Spinal cord (tissue), 10 donors: Measurements from ENCODE around the gene CCT7. TPM values are rescaled to one million over a fixed set of nuclear protein-coding genes. Genes with fewer than 3 reads are reported as not detected.
"Not testable (repeated sequence)": the region's sequence is repeated elsewhere in the genome, so short reads cannot be mapped to it uniquely, and the experiment has no call there.

Experiments used
- DNase-seq, 6 donors: peaks; one replicate each; pipeline versions ENCODE4 v3.0.0 to v3.0.0-alpha.2; 2013 to 2015; ENCODE audit warnings: low spot score in 6 of 6, low read depth in 4 of 6
- H3K27ac ChIP-seq: one replicate; pipeline ENCODE4 v1.5.1; 2013; ENCODE audit warnings: low read depth, low read length, control low read depth
- H3K27me3 ChIP-seq: one replicate; pipeline ENCODE4 v1.6.1; 2013; ENCODE audit warnings: low read length; ENCODE audit not compliant: control insufficient read depth, insufficient read depth
- H3K36me3 ChIP-seq: one replicate; pipeline ENCODE4 v1.6.1; 2013; ENCODE audit warnings: low read length; ENCODE audit not compliant: control insufficient read depth, insufficient read depth
- H3K4me1 ChIP-seq: one replicate; pipeline ENCODE4 v1.6.1; 2013; ENCODE audit warnings: low read length; ENCODE audit not compliant: control insufficient read depth, insufficient read depth
- H3K4me3 ChIP-seq: one replicate; pipeline ENCODE4 v1.5.1; 2013; ENCODE audit warnings: low read depth, low read length, control low read depth
- H3K9me3 ChIP-seq: one replicate; pipeline ENCODE4 v1.6.1; 2013; ENCODE audit warnings: low read length; ENCODE audit not compliant: control insufficient read depth, insufficient read depth
- WGBS: methylation state at CpG from one replicate; pipeline ENCODE4 v1.1.5; 2013; ENCODE audit warnings: missing lambda C conversion rate; ENCODE audit not compliant: insufficient coverage; 5-methylcytosine and 5-hydroxymethylcytosine counted together
- polyA plus RNA-seq, 2 donors: library from polyadenylated mRNA; unstranded; fragments of 120-200 nt; gene quantifications; one replicate each; pipeline ENCODE4 v1.2.1, GENCODE V29; 2013; ENCODE audit not compliant: insufficient read length in 2 of 2
- total RNA-seq, 2 donors: library from RNA; depleted of rRNA in 1 of 2; stranded (reverse); fragments of 120-200 nt in 1 of 2; fragments of >200 nt in 1 of 2; gene quantifications; one replicate each; pipeline versions ENCODE4 v1.2.3 to v1.2.4, GENCODE V29; 2013 to 2014
- donor health status: healthy.

Gene CCT7
- total and polyA plus RNA-seq, 4 donors = 194 to 248 (median 219) TPM

DNA sequence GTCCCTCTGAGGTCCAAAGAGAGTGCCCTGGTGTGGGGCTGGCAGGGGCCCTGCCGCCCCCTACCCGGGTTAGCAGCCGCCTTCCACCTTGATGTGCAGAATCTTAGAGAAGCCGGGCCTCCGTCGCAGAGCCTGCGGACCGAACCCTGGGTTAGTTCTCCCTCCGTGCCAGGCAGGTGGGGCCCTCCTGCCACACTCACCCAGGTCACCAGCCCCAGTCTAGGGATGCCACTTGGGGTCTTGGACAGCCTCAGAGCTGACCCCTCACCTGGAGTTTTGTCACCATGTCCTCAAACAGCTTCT, 24.8 kb downstream of the CCT7 start:
- H3K9me3 ChIP-seq = no peaks in the 10 kb centered on the region
- H3K36me3 ChIP-seq = peaks cover 67% of the 10 kb centered on the region
- no peaks in the 10 kb centered on the region for H3K4me1 ChIP-seq
- H3K27ac ChIP-seq = no peak overlapping the region
- no peak overlapping the region for H3K4me3 ChIP-seq
- DNase-seq = no peak
- WGBS = 95% methylated on average over 9 of the region's 9 CpGs
- H3K27me3 ChIP-seq = no peaks in the 10 kb centered on the region

DNA sequence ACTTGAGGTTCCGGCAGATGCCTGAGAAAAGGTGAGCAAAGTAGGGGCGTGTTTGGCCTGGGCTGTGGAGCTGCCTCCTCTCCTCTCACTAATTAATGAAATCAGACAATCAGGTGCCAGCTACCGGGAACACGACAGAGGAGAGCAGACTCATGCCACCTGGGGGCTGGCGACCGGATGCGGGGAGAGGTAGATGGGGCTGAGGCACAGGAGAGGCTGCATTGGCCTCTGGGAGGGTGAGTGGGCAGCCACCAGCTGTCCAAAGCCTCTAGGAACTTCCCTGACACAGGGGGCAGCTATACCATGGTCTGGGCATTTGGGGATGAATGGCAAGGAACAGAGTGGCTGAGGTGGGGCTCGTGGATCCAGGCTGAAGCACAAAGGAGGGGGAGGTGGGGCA, 25.2 kb downstream of the CCT7 start:
- 93% methylated on average over 6 of the region's 8 CpGs for WGBS
- H3K4me1 ChIP-seq = no peaks in the 10 kb centered on the region

DNA sequence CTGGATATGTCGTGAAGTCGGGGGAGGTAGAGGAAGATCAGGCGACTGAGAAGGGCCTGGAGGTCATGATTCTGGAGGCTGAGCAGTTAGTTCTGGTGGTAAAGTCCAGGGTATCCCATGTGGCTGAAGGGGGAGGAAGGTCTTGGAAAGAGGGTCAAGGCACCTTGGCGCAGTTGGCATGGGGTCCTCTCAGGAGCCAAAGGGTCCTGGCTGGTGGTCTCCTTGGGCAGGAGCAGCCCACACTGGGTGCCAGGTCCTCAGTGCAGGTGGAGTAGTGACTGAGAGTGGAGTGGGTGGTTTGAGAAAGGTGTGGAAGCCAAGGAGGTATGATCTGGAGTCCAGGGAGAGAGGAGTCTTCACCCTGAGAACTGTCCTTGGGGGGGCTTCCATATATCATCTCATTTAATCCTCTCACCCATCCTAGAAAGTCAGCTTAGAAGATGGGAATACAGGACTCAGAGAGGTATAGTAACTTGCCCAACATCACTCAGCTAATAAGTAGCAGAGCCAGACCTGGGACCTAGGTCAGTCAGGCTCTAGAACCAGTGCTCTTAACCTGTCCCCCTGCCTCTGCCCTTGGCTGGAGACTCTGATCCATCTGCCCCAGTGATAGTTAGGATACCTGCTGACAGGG, 25.7 kb downstream of the CCT7 start:
- H3K9me3 ChIP-seq = no peaks in the 10 kb centered on the region
- no peak for DNase-seq
- H3K4me3 ChIP-seq = no peak overlapping the region
- no peaks in the 10 kb centered on the region for H3K4me1 ChIP-seq
- no peaks in the 10 kb centered on the region for H3K27me3 ChIP-seq
- H3K27ac ChIP-seq = no peak overlapping the region
- H3K36me3 ChIP-seq = peaks cover 71% of the 10 kb centered on the region
- WGBS = 95% methylated on average over 4 of the region's 4 CpGs

More for the DNA sequence above, 25.2 kb downstream of the CCT7 start:
- Histone ChIP-seq H3K27me3 (no peaks in the 10 kb centered on the region), H3K36me3 (peaks cover 67% of the 10 kb centered on the region), H3K9me3 (no peaks in the 10 kb centered on the region), H3K27ac (no peak overlapping the region), H3K4me3 (no peak overlapping the region)
- DNase-seq = no peak

DNA sequence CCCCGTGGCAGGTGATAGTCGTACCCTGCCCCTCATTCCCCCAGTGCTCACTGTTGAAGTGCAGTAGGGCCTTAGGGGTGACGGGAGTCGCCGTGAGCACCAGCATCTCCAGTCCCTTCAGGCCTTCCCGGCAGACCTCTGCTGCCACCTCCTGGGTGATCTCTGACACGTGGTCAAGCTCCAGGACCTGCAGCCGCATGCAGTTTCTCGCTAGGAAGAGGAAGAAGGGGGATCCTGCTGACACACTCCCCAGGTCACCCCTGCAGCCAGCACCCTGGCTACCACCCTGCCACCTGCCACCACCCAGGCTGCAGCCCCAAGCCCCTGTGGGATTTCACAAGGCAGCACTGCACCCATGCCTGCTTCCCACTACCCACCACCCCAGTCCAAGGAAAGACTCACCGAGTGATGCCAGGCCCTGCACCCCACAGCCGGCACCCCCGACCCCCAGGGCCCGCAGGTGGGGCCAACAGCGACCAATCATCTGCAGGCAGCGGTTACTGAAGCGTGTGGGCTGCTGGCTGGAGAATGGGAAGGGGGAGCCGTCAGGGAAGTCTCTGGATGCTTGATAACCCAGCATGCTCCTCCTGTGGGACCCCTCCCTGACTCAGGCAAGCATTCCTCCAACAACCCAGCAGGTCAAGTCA, 26.4 kb downstream of the CCT7 start:
- peak in 2 of 6 donors; percentile 35 to 40 for DNase-seq
- H3K9me3 ChIP-seq = no peaks in the 10 kb centered on the region
- H3K27ac ChIP-seq = no peak overlapping the region
- 29% methylated on average over 13 of the region's 17 CpGs for WGBS
- H3K27me3 ChIP-seq = no peaks in the 10 kb centered on the region
- H3K4me1 ChIP-seq = no peaks in the 10 kb centered on the region
- H3K4me3 ChIP-seq = no peak overlapping the region
- H3K36me3 ChIP-seq = peaks cover 71% of the 10 kb centered on the region

DNA sequence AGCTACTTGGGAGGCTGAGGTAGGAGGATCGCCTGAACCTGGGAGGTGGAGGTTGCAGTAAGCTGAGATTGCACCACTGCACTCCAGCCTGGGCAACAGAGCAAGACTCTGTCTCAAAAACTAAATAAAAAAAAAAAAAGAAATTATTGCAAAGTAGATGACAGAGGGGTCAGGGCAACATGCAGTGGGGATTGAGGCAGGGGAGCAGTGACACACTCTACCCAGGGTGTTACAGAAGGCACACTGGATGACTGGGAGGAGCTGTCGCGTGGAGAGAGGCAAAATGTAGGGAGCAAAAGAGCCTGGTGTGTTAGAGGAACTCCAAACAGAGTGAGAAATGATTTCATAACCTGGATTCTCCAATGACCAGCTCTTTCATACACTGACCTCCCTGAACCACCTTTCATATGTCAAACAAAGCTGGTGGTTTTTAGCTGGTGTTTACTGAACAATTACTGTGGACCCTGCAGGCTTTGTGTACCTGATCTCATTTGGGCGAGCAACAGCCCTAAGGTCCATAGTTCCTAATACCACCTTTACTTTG, 28.1 kb downstream of the CCT7 start:
- DNase-seq = no peak
- WGBS = no CpG with 5 or more reads among the region's 4 CpGs
- Histone ChIP-seq H3K36me3 (peaks cover 79% of the 10 kb centered on the region), H3K4me3 (no peak overlapping the region), H3K27me3 (no peaks in the 10 kb centered on the region), H3K4me1 (peaks cover 6% of the 10 kb centered on the region), H3K9me3 (no peaks in the 10 kb centered on the region), H3K27ac (no peak overlapping the region)

DNA sequence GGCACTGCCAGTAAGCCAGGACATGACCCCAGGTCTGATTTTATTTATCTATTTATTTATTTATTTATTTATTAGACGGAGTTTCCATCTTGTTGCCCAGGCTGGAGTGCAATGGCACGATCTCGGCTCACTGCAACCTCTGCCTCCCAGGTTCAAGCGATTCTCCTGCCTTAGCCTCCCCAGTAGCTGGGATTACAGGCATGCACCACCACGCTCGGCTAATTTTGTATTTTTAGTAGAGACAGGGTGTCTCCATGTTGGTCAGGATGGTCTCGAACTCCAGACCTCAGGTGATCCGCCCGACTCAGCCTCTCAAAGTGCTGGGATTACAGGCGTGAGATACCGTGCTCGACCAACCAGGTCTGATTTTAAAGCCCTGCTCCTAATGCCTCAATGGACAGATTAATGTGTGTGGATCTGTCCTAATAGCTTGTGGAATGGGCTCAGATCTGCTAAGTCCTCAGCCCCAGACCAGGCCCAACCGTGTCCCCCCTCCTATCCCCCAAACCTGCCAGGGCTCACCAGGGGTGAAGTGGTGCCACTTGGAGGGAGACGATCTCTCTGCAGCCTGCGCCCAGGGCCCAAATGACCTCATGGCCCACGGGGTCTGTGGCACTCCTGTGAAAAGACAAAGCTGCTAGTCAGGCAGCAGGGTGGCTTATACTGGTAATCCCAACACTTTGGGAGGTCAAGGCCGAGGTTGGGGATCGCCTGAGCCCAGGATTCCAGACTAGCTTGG, 28.8 kb downstream of the CCT7 start:
- not testable (repeated sequence) for H3K9me3 ChIP-seq, H3K4me1 ChIP-seq, H3K27ac ChIP-seq, H3K4me3 ChIP-seq, DNase-seq, H3K27me3 ChIP-seq
- peaks cover 74% of the 10 kb centered on the region for H3K36me3 ChIP-seq
- 88% methylated on average over 10 of the region's 18 CpGs for WGBS

DNA sequence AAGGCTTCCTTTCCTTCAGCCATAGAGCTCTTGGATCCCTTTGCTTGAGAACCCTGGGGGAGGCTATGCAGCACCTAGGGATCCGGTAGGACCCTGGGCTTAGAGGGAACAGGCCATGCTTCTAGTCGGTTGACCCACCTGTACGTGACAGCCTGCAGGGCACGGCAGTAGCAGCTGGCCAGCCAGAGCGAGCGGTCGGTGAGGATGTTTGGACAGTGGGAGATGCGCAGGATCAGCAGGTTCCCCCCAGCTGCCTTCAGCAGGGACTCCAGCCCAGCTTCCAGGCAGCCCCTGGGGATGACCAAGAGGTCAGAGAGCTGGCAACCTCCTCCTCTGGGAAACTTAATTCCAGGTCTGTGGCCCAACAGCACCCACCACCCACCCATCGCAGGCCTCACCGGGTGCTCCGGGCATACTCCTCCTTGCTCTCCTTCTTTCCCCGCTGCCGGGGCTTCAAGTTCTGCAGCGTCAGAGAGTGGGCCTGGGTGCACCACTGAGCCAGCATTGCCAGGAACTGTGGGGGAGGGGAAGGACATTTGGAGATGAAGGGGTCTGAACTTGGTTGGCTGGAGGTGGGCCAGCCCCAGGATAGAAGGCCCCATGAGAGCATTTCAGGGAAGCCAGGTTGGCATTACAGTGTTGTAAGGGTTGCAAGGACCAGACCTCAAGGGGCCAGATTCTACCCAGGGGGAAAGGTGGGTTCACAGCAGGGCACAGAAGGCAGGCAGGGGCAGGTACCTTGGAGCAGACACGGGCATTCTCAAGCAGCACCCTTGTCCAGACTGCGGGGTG, 29.6 kb downstream of the CCT7 start:
- Histone ChIP-seq H3K4me1 (peaks cover 11% of the 10 kb centered on the region), H3K27ac (no peak overlapping the region), H3K36me3 (peaks cover 65% of the 10 kb centered on the region), H3K27me3 (peaks cover 5% of the 10 kb centered on the region), H3K4me3 (no peak overlapping the region), H3K9me3 (no peaks in the 10 kb centered on the region)
- 96% methylated on average over 15 of the region's 16 CpGs for WGBS
- DNase-seq = no peak

DNA sequence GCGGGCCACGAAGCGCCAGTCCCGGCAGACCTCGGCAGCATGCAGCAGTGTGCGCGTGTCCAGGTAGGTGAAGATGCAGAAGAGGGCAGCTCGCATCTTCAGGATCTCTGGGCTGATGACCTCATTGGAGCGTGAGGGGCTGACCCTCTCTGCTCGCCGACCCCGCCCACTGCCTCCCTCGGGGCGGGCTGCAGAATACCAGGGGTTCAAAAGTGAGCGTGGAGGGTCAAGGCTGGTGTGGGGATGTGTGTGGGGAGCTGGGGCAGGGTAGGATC, 30.2 kb downstream of the CCT7 start:
- WGBS = 89% methylated on average over 15 of the region's 15 CpGs
- H3K27ac ChIP-seq = no peak overlapping the region
- peaks cover 6% of the 10 kb centered on the region for H3K27me3 ChIP-seq
- H3K4me3 ChIP-seq = no peak overlapping the region
- no peaks in the 10 kb centered on the region for H3K9me3 ChIP-seq
- H3K4me1 ChIP-seq = peaks cover 15% of the 10 kb centered on the region
- peaks cover 60% of the 10 kb centered on the region for H3K36me3 ChIP-seq
- DNase-seq = no peak

DNA sequence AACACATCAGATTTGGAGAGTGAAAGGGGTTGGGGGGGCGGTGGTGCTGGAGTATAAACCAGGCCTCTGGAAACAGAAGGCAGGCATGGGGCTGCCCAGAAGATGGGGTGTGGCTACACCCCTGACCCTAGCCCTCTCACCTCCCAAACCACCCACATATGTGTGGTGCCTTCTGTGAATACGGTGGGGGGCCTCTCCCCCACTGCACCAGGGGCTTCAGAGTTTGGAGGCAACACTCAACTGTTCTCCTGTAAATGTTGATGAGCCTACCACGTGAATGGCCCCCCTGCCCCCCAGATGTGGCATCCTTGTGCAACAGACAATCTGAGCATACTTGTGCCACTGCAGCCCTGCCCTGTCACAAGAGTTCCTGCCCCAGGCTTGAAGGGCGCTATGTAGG, 30.7 kb downstream of the CCT7 start:
- H3K27me3 ChIP-seq = peaks cover 9% of the 10 kb centered on the region
- no peak overlapping the region for H3K27ac ChIP-seq
- no peak for DNase-seq
- peaks cover 55% of the 10 kb centered on the region for H3K36me3 ChIP-seq
- no peaks in the 10 kb centered on the region for H3K9me3 ChIP-seq
- peaks cover 17% of the 10 kb centered on the region for H3K4me1 ChIP-seq
- no peak overlapping the region for H3K4me3 ChIP-seq
- WGBS = 88% methylated on average over 1 of the region's 4 CpGs
